HG03060 (cell line): ENCODE data around the gene WDR1.

Source experiments
- ATAC-seq: cut with Tn5 transposase; IDR thresholded peaks from one replicate; pipeline ENCODE4 v1.9.1; 2021; ENCODE audit warnings: low read depth, moderate number of reproducible peaks; ENCODE audit not compliant: unreplicated experiment

Gene WDR1

GRCh38 chr4:10115271-10115796 lies 1.3 kb downstream of the WDR1 start:
- ATAC-seq = no peak

GRCh38 chr4:10114607-10115006 lies 2.0 kb downstream of the WDR1 start:
- ATAC-seq = no peak

- ATAC-seq = no peak
These were observed 2.5 kb downstream of the WDR1 start for GRCh38 chr4:10114147-10114546.

GRCh38 chr4:10113362-10114047 lies 3.1 kb downstream of the WDR1 start:
- no peak for ATAC-seq

- ATAC-seq = no peak
These were observed 3.8 kb downstream of the WDR1 start for GRCh38 chr4:10112658-10113284.

GRCh38 chr4:10111067-10111801 lies 5.4 kb downstream of the WDR1 start:
- ATAC-seq = no peak

GRCh38 chr4:10109995-10110670 lies 6.5 kb downstream of the WDR1 start:
- no peak for ATAC-seq

GRCh38 chr4:10108818-10109783 lies 7.5 kb downstream of the WDR1 start:
- ATAC-seq = no peak

- no peak for ATAC-seq
These were observed 8.2 kb downstream of the WDR1 start for GRCh38 chr4:10108391-10108790.

GRCh38 chr4:10107111-10108091 lies 9.2 kb downstream of the WDR1 start:
- ATAC-seq = no peak

GRCh38 chr4:10106421-10107039 lies 10.1 kb downstream of the WDR1 start:
- ATAC-seq = no peak

- ATAC-seq = no peak
These were observed 10.7 kb downstream of the WDR1 start for GRCh38 chr4:10105920-10106319.

GRCh38 chr4:10105421-10105820 lies 11.2 kb downstream of the WDR1 start:
- no peak for ATAC-seq

GRCh38 chr4:10104991-10105276 lies 11.7 kb downstream of the WDR1 start:
- no peak for ATAC-seq

GRCh38 chr4:10104211-10104990 lies 12.2 kb downstream of the WDR1 start:
- ATAC-seq = no peak

GRCh38 chr4:10102474-10103332 lies 13.9 kb downstream of the WDR1 start:
- no peak for ATAC-seq
